HepG2 (cell line): ENCODE data around the gene POU6F2. TPM values are rescaled to one million over a fixed set of nuclear protein-coding genes. Genes with fewer than 3 reads are reported as not detected.

ENCODE experiments used
- ATAC-seq: fragments of 200-7000 bp; cut with Tn5 transposase; 3 replicates; pipeline ENCODE4 v1.9.1; 2020; ENCODE audit warnings: mild to moderate bottlenecking, moderate library complexity
- BruUV-seq: library from RNA; stranded (reverse); fragments of 400-500 nt; replicated peaks from 2 replicates; lab custom pipeline; 2021; lab: Mats Ljungman, UMichigan
- CTCF ChIA-PET: fragments of 300-600 bp; formaldehyde crosslinking; extraction: SDS; loops from one replicate; lab custom pipeline; 2021; ENCODE audit warnings: low total read pairs, inconsistent platforms, low intra/inter-chr PET ratio; lab: Yijun Ruan, JAX
- POLR2A ChIA-PET: fragments of 350-600 bp; sonication (Branson Sonifier 250); formaldehyde crosslinking; loops from one replicate; lab custom pipeline; 2020; ENCODE audit warnings: antibody characterized with exemption, inconsistent platforms; lab: Yijun Ruan, JAX
- DNase-seq: peaks from one replicate; pipeline ENCODE4 v3.0.0-alpha.2; 2015; ENCODE audit warnings: low spot score
- FAIRE-seq: peaks from 3 replicates; lab custom pipeline; 2011; peaks lifted over from hg19 to GRCh38; lab: Jason Lieb, UNC
- H2AFZ ChIP-seq: one replicate; pipeline ENCODE4 v1.6.1; 2011; ENCODE audit warnings: low read length, inconsistent platforms
- H3K27ac ChIP-seq: fragments of 300-600 bp; 3 replicates; pipeline ENCODE4 v1.8.0; 2011; ENCODE audit warnings: mixed run types, mild to moderate bottlenecking, mixed read lengths, low read length, inconsistent platforms; ENCODE audit not compliant: insufficient read depth; ENCODE audit errors: extremely low read length
- H3K27me3 ChIP-seq, 2 experiments: fragments of 200-600 bp in 1 of 2; 2 replicates in 1 of 2; 3 replicates in 1 of 2; pipeline versions ENCODE4 v1.6.0 to v1.8.0; 2011; ENCODE audit warnings: low read length in 2 of 2, mild to moderate bottlenecking in 2 of 2, moderate library complexity in 2 of 2, inconsistent platforms in 1 of 2; ENCODE audit not compliant: insufficient read depth in 2 of 2, control insufficient read depth in 1 of 2
- H3K36me3 ChIP-seq, 2 experiments: fragments of 200-600 bp in 1 of 2; replicated peaks in 1 of 2; 2 replicates in 1 of 2; 3 replicates in 1 of 2; pipeline versions ENCODE4 v1.5.1 to v1.8.0; 2011; ENCODE audit warnings: low read length in 2 of 2, inconsistent platforms in 1 of 2; ENCODE audit not compliant: insufficient read depth in 2 of 2, control insufficient read depth in 1 of 2
- H3K4me1 ChIP-seq: 2 replicates; pipeline ENCODE4 v1.5.1; 2012; ENCODE audit warnings: low read length, inconsistent platforms; ENCODE audit not compliant: insufficient read depth
- H3K4me2 ChIP-seq: 2 replicates; pipeline ENCODE4 v1.6.0; 2011; ENCODE audit warnings: low read depth, low read length, inconsistent platforms
- H3K4me3 ChIP-seq, 3 experiments: fragments of 200-600 bp in 1 of 3; sonication (generic), shearing (Covaris generic) in 1 of 3; replicated peaks in 1 of 3; 2 replicates each; pipeline ENCODE4 v1.5.1; 2011 to 2016; ENCODE audit warnings: low read length in 3 of 3, inconsistent platforms in 2 of 3, low read depth in 2 of 3, mild to moderate bottlenecking in 2 of 3, control low read depth in 1 of 3, mixed read lengths in 1 of 3; ENCODE audit not compliant: insufficient read depth in 1 of 3
- H3K79me2 ChIP-seq: one replicate; pipeline ENCODE4 v1.6.1; 2011; ENCODE audit warnings: low read length, inconsistent platforms; ENCODE audit not compliant: insufficient read depth
- H3K9ac ChIP-seq: 2 replicates; pipeline ENCODE4 v1.6.0; 2011; ENCODE audit warnings: mild to moderate bottlenecking, low read depth, low read length, inconsistent platforms; ENCODE audit not compliant: insufficient read depth
- H3K9me3 ChIP-seq: 2 replicates; pipeline ENCODE4 v1.5.1; 2012; ENCODE audit warnings: mild to moderate bottlenecking, low read length
- H4K20me1 ChIP-seq: 2 replicates; pipeline ENCODE4 v1.6.0; 2011; ENCODE audit warnings: inconsistent platforms, mild to moderate bottlenecking, low read length, moderate library complexity; ENCODE audit not compliant: insufficient read depth
- ETV6 ChIP-seq: sonication (generic); formaldehyde crosslinking; conservative IDR thresholded peaks from 2 replicates; pipeline ENCODE4 v1.4.0; 2020; ENCODE audit warnings: missing genetic modification reagents
- KMT2B ChIP-seq: IDR thresholded peaks from 2 replicates; pipeline ENCODE4 v1.6.1; 2016; ENCODE audit warnings: missing genetic modification reagents, missing compliant biosample characterization
- NFATC3 ChIP-seq: sonication (generic); formaldehyde crosslinking; IDR thresholded peaks from 2 replicates; pipeline ENCODE4 v1.5.1; 2020; ENCODE audit warnings: mild to moderate bottlenecking, missing genetic modification reagents
- NONO ChIP-seq, 2 experiments: fragments of 450-650 bp in 1 of 2; sonication (generic) in 1 of 2; formaldehyde crosslinking in 1 of 2; IDR thresholded peaks in 1 of 2; conservative IDR thresholded peaks in 1 of 2; 2 replicates each; pipeline versions ENCODE4 v1.6.1 to v1.8.0; 2017 to 2022; ENCODE audit warnings: mild to moderate bottlenecking in 1 of 2, missing genetic modification reagents in 1 of 2, moderate library complexity in 1 of 2
- ZNF263 ChIP-seq: sonication (generic); formaldehyde crosslinking; IDR thresholded peaks from 2 replicates; pipeline ENCODE4 v1.4.0; 2020; ENCODE audit warnings: missing genetic modification reagents
- ZZZ3 ChIP-seq: sonication (generic); formaldehyde crosslinking; IDR thresholded peaks from 2 replicates; pipeline ENCODE4 v1.4.0; 2020; ENCODE audit warnings: missing genetic modification reagents, mild to moderate bottlenecking, borderline replicate concordance
- WGBS: methylation state at CpG from one replicate; pipeline ENCODE4 v1.1.6; 2017; ENCODE audit warnings: low lambda C conversion rate; 5-methylcytosine and 5-hydroxymethylcytosine counted together
- in situ Hi-C: cut with HindIII; loops from 2 replicates; pipeline ENCODE4 v1.10.0; 2017; ENCODE audit warnings: low pct_unique_long_range_greater_than_20kb; ENCODE audit not compliant: extremely low pct_ligation_motif_present
- intact Hi-C: fragments of 100-400 bp; cut with micrococcal nuclease; formaldehyde crosslinking; loops from one replicate; pipeline ENCODE4 v1.10.0; 2022; ENCODE audit not compliant: unreplicated experiment
- polyA plus RNA-seq, 8 experiments: library from polyadenylated mRNA; depleted of rRNA in 3 of 8; stranded (reverse) in 7 of 8; unstranded in 1 of 8; fragments of >200 nt; fragmentation: Illumina TruSeq in 4 of 8; extraction: Trizol in 4 of 8; gene quantifications; 2 replicates each; pipeline versions ENCODE4 v1.2.1 to v1.2.3, GENCODE V29; 2011 to 2016; ENCODE audit warnings: low read depth in 4 of 8, missing spikeins in 1 of 8, mixed read lengths in 1 of 8; ENCODE audit not compliant: insufficient read depth in 1 of 8
- total RNA-seq, 5 experiments: library from RNA; depleted of rRNA; stranded (reverse); fragments of >200 nt; fragmentation: Illumina TruSeq; extraction: Trizol; gene quantifications; 2 replicates each; pipeline ENCODE4 v1.2.3, GENCODE V29; 2016; ENCODE audit warnings: low read depth in 1 of 5
- TF ChIP-seq, protein P1 (sequence below): sonication (generic); formaldehyde crosslinking; IDR thresholded peaks from 2 replicates; pipeline ENCODE4 v1.8.0; 2022; ENCODE audit warnings: mild to moderate bottlenecking, missing genetic modification reagents, borderline replicate concordance
- TF ChIP-seq, protein P2 (sequence below): sonication (generic); formaldehyde crosslinking; IDR thresholded peaks from 2 replicates; pipeline ENCODE4 v1.8.1; 2023; ENCODE audit warnings: mild to moderate bottlenecking, missing genetic modification reagents

The POU6F2 gene
- total and polyA plus RNA-seq, 2 of the 13 experiments (the other 11 are each of a cell fraction or from before 2014, with no cell fraction given): not detected

DNA sequence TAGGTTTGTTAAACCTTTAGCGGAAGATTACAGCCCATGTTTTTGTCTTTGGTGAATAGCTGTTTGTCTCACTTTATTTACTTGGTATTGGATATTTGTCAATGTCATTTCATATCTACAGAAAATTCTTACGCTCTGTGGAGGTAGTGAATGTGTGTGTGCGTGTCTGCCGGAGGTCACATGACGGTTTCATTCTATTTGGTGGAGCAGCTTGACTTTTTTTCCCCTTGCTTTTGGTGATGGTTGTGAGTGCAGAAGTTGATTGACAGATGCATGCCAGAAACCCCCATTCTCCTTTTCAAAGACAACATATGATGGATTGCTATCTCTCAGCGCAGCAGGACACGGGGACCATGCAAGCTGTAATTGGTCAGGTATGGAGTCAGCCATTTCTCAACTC lies at the start of gene POU6F2 (continued):
- TF ChIP-seq, protein P1, sequence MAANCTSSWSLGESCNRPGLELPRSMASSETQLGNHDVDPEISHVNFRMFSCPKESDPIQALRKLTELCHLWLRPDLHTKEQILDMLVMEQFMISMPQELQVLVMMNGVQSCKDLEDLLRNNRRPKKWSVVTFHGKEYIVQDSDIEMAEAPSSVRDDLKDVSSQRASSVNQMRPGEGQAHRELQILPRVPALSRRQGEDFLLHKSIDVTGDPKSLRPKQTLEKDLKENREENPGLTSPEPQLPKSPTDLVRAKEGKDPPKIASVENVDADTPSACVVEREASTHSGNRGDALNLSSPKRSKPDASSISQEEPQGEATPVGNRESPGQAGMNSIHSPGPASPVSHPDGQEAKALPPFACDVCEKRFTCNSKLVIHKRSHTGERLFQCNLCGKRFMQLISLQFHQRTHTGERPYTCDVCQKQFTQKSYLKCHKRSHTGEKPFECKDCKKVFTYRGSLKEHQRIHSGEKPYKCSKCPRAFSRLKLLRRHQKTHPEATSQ: no peak
- TF ChIP-seq KMT2B (CRISPR knock-in tag): no peak
- TF ChIP-seq ETV6 (CRISPR knock-in tag): no peak
- TF ChIP-seq NFATC3 (CRISPR knock-in tag): no peak
- TF ChIP-seq ZZZ3 (CRISPR knock-in tag): no peak
- TF ChIP-seq, all 625 proteins: peak for 0

DNA sequence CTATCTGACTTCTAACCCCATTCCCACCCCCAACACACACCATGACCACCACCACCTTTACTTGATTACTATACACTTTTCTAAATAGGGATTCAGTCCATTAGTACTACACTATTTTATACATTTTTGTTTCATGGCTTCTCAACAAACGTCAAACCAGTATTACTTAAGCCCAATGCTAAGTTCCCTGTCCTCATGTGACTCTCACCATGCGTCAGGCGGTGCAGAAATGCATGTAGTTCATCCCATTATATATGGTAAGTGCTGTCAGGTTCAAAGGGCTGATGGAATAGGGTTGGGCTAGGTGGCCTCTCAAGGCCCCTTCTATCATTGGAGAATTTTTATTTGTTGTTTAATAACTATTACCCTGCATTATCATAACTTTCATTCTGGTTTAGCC lies 49.2 kb upstream of the POU6F2 start:
- H3K4me3 ChIP-seq: no peak overlapping the region
- no peaks in the 10 kb centered on the region for H3K27me3 ChIP-seq
- DNase-seq: no peak
- in situ Hi-C loops: no loop called here
- intact Hi-C loops: no loop called here
- TF ChIP-seq ZNF263 (CRISPR knock-in tag) (no peak), NONO (IDR thresholded peaks at IDR 0.05) (no peak), NONO (CRISPR knock-in tag; conservative IDR thresholded peaks at IDR 0.05) (no peak)
- TF ChIP-seq, protein P2, sequence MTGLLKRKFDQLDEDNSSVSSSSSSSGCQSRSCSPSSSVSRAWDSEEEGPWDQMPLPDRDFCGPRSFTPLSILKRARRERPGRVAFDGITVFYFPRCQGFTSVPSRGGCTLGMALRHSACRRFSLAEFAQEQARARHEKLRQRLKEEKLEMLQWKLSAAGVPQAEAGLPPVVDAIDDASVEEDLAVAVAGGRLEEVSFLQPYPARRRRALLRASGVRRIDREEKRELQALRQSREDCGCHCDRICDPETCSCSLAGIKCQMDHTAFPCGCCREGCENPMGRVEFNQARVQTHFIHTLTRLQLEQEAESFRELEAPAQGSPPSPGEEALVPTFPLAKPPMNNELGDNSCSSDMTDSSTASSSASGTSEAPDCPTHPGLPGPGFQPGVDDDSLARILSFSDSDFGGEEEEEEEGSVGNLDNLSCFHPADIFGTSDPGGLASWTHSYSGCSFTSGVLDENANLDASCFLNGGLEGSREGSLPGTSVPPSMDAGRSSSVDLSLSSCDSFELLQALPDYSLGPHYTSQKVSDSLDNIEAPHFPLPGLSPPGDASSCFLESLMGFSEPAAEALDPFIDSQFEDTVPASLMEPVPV: no peak
- TF ChIP-seq, all 625 proteins: peak for 0
- Histone ChIP-seq H3K36me3 (no peaks in the 10 kb centered on the region), H4K20me1 (no peaks in the 10 kb centered on the region), H3K27ac (no peak overlapping the region), H3K9ac (no peak overlapping the region), H3K79me2 (no peaks in the 10 kb centered on the region), H3K4me2 (no peak overlapping the region), H2AFZ (no peak overlapping the region), H3K9me3 (no peaks in the 10 kb centered on the region), H3K4me1 (no peaks in the 10 kb centered on the region)
- no peak for FAIRE-seq
- ATAC-seq: no peak
- CTCF ChIA-PET: no interaction called here
- POLR2A ChIA-PET: no interaction called here
- WGBS: 64% methylated on average over 3 of the region's 3 CpGs
- BruUV-seq: no TSS peak
